ENCODE results near the gene IQCC. TPM values are rescaled to one million over a fixed set of nuclear protein-coding genes. Genes with fewer than 3 reads are reported as not detected.

IQCC gene
- polyA plus RNA-seq, 1 of the 3 experiments (the other 2 are of a cell fraction): 2.4 TPM

GRCh38 chr1:32257227-32257508 lies 51.7 kb downstream of the IQCC start:
- H3K9me2 ChIP-seq: no peaks in the 10 kb centered on the region
- DNase-seq: no peak
- no peak overlapping the region for H3K27ac ChIP-seq (ENCODE audit: low read depth in 2 of 2, low read length in 1 of 2)
- H3K27me3 ChIP-seq (ENCODE audit: insufficient read depth): no peaks in the 10 kb centered on the region
- TF ChIP-seq ELF1 (IDR thresholded peaks at IDR 0.05): no peak
- no peak for TF ChIP-seq MAX (IDR thresholded peaks at IDR 0.05; ENCODE audit: low read depth)
- WGBS (ENCODE audit: low lambda C conversion rate): 94% methylated on average over 6 of the region's 6 CpGs
- no peaks in the 10 kb centered on the region for H3K4me1 ChIP-seq (ENCODE audit: control insufficient read depth in 1 of 2, insufficient read depth in 2 of 2, low read depth in 1 of 2, low read length in 1 of 2)
- H3K79me2 ChIP-seq (ENCODE audit: insufficient read depth): no peaks in the 10 kb centered on the region
- no peak overlapping the region for H3K9ac ChIP-seq
- ChIA-PET CTCF (interaction anchor here (2.7 kb wide), 1 partner anchor 9 kb away, joined by 12 read pairs; the partner anchor contains the start of gene FAM167B), POLR2A (no interaction called here)
- H3K4me3 ChIP-seq (ENCODE audit: low read depth in 2 of 2, low read length in 1 of 2): no peak overlapping the region
- H2AFZ ChIP-seq (ENCODE audit: low read depth): no peak overlapping the region
- H3K4me2 ChIP-seq: no peak overlapping the region
- H4K20me1 ChIP-seq (ENCODE audit: insufficient read depth): no peaks in the 10 kb centered on the region
- no peaks in the 10 kb centered on the region for H3K9me3 ChIP-seq
- no peaks in the 10 kb centered on the region for H3F3A ChIP-seq (replicated peaks; ENCODE audit: insufficient read depth)
- no peaks in the 10 kb centered on the region for H3K36me3 ChIP-seq (replicated peaks in 1 of 2; ENCODE audit: control insufficient read depth in 1 of 2, insufficient read depth in 2 of 2, low read length in 1 of 2)

Other genes starting within 250 kb of the IQCC start
- 37.7 and 52.8 TPM in 2 replicates for gene KHDRBS1, start 191.8 kb upstream of the IQCC start, polyA plus RNA-seq (2012; rRNA removed)
- gene TMEM39B, start 132.7 kb upstream of the IQCC start, polyA plus RNA-seq (2012; rRNA removed): 24.4 and 25.1 TPM in 2 replicates
- gene KPNA6, start 97.6 kb upstream of the IQCC start, polyA plus RNA-seq (2012; rRNA removed): 13.1 and 18.4 TPM in 2 replicates
- gene TXLNA, start 26.0 kb upstream of the IQCC start, polyA plus RNA-seq (2012; rRNA removed): 26.4 and 32.7 TPM in 2 replicates
- 18.8 and 26.3 TPM in 2 replicates for gene CCDC28B, start 5.1 kb upstream of the IQCC start, polyA plus RNA-seq (2012; rRNA removed)
- gene DCDC2B, start 3.4 kb downstream of the IQCC start, polyA plus RNA-seq (2012; rRNA removed): not detected in 2 replicates
- 31.8 and 31.9 TPM in 2 replicates for gene TMEM234, start 16.7 kb downstream of the IQCC start, polyA plus RNA-seq (2012; rRNA removed)
- 463 and 479 TPM in 2 replicates for gene EIF3I, start 16.7 kb downstream of the IQCC start, polyA plus RNA-seq (2012; rRNA removed)
- 1.2 and 1.6 TPM in 2 replicates for gene FAM167B, start 41.6 kb downstream of the IQCC start, polyA plus RNA-seq (2012; rRNA removed)
- not detected in 2 replicates for gene LCK, start 45.6 kb downstream of the IQCC start, polyA plus RNA-seq (2012; rRNA removed)
- gene HDAC1, start 86.4 kb downstream of the IQCC start, polyA plus RNA-seq (2012; rRNA removed): 172 and 226 TPM in 2 replicates
- gene MARCKSL1, start 130.6 kb downstream of the IQCC start, polyA plus RNA-seq (2012; rRNA removed): 254 and 275 TPM in 2 replicates
- gene FAM229A, start 156.8 kb downstream of the IQCC start, polyA plus RNA-seq (2012; rRNA removed): 8.0 and 10.0 TPM in 2 replicates
- 0.28 and 0.86 TPM in 2 replicates for gene TSSK3, start 156.9 kb downstream of the IQCC start, polyA plus RNA-seq (2012; rRNA removed)
- 51.0 and 65.7 TPM in 2 replicates for gene BSDC1, start 188.8 kb downstream of the IQCC start, polyA plus RNA-seq (2012; rRNA removed)